Sigmoid colon (tissue), 4 donors: ENCODE measurements around the gene TPST1.

ENCODE experiments used
- CTCF ChIP-seq, 4 experiments: fragments of 450-650 bp in 3 of 4; fragments of 200-600 bp in 1 of 4; IDR thresholded peaks; one replicate each; pipeline ENCODE4 v1.5.1; 2016 to 2019; ENCODE audit warnings: antibody characterized with exemption in 4 of 4, mild to moderate bottlenecking in 3 of 4, moderate library complexity in 2 of 4
- EP300 ChIP-seq, 4 donors: sonication (generic); formaldehyde crosslinking; IDR thresholded peaks; one replicate each; pipeline ENCODE4 v1.6.1; 2017; ENCODE audit warnings: antibody characterized with exemption in 4 of 4
- POLR2A ChIP-seq, 2 donors: fragments of 450-650 bp; IDR thresholded peaks; one replicate each; pipeline ENCODE4 v1.6.1; 2016; ENCODE audit warnings: antibody characterized with exemption in 2 of 2, mild to moderate bottlenecking in 2 of 2, moderate library complexity in 2 of 2
- POLR2AphosphoS5 ChIP-seq, 4 donors: sonication (generic); formaldehyde crosslinking; IDR thresholded peaks; one replicate each; pipeline ENCODE4 v1.6.1; 2017; ENCODE audit warnings: antibody characterized with exemption in 4 of 4

GRCh38 chr7:66178258-66178657, 26.9 kb upstream of the TPST1 start:
- no peak for TF ChIP-seq CTCF (IDR thresholded peaks at IDR 0.05)
- no peak for TF ChIP-seq POLR2A (IDR thresholded peaks at IDR 0.05)
- TF ChIP-seq EP300 (IDR thresholded peaks at IDR 0.05): no peak
- TF ChIP-seq POLR2AphosphoS5 (IDR thresholded peaks at IDR 0.05): no peak
